Stimulated activated CD4-positive, alpha-beta T cell treated with anti-CD3 and anti-CD28 coated beads, Interleukin-4, amount 100 ng/mL, for 24 hours (primary cell): ENCODE data around the gene SCIMP.
"Not testable (repeated sequence)": the region's sequence is repeated elsewhere in the genome, so short reads cannot be mapped to it uniquely, and the experiment has no call there.

Experiments
- DNase-seq: peaks from one replicate; pipeline ENCODE4 v3.0.0-alpha.2; 2020

The SCIMP gene

GRCh38 chr17:5236938-5237540 is 2.4 kb upstream of the SCIMP start:
- no peak for DNase-seq

- not testable (repeated sequence) for DNase-seq
Measured at GRCh38 chr17:5233492-5233891, 1.2 kb downstream of the SCIMP start.

GRCh38 chr17:5226940-5227878 is 7.5 kb downstream of the SCIMP start:
- DNase-seq, result no peak

GRCh38 chr17:5225668-5226457 is 8.8 kb downstream of the SCIMP start:
- no peak for DNase-seq

GRCh38 chr17:5221912-5222311 is 12.7 kb downstream of the SCIMP start:
- not testable (repeated sequence) for DNase-seq

GRCh38 chr17:5220074-5220473 is 14.6 kb downstream of the SCIMP start:
- no peak for DNase-seq

- DNase-seq, result no peak
Measured at GRCh38 chr17:5219536-5219935, 15.1 kb downstream of the SCIMP start.

- not testable (repeated sequence) for DNase-seq
Measured at GRCh38 chr17:5217562-5217961, 17.1 kb downstream of the SCIMP start.

GRCh38 chr17:5211458-5211857 is 23.2 kb downstream of the SCIMP start:
- DNase-seq, result no peak

GRCh38 chr17:5210614-5211252 is 23.9 kb downstream of the SCIMP start:
- DNase-seq, result no peak

- no peak for DNase-seq
Measured at GRCh38 chr17:5210091-5210490, 24.6 kb downstream of the SCIMP start.

- DNase-seq, result no peak
Measured at GRCh38 chr17:5209396-5209795, 25.3 kb downstream of the SCIMP start.

GRCh38 chr17:5203908-5204294 is 30.8 kb downstream of the SCIMP start:
- no peak for DNase-seq

GRCh38 chr17:5203178-5203907 is 31.3 kb downstream of the SCIMP start:
- DNase-seq, result no peak

- DNase-seq, result no peak
Measured at GRCh38 chr17:5201011-5201410, 33.6 kb downstream of the SCIMP start.

- no peak for DNase-seq
Measured at GRCh38 chr17:5200360-5200759, 34.3 kb downstream of the SCIMP start.

- DNase-seq, result no peak
Measured at GRCh38 chr17:5198472-5198871, 36.2 kb downstream of the SCIMP start.

- no peak for DNase-seq
Measured at GRCh38 chr17:5194346-5194745, 40.3 kb downstream of the SCIMP start.

GRCh38 chr17:5191541-5192417 is 42.9 kb downstream of the SCIMP start, which contains the start of gene ZNF594:
TSS of gene ZNF594 (minus strand) at chr17:5191868. CDS start at chr17:5184256, 7,612 bp downstream.
- DNase-seq, result peak; percentile 98

GRCh38 chr17:5184288-5184687 is 50.4 kb downstream of the SCIMP start:
- no peak for DNase-seq

- no peak for DNase-seq
Measured at GRCh38 chr17:5183410-5183793, 51.3 kb downstream of the SCIMP start.
